Esophagus muscularis mucosa (tissue), 3 donors: ENCODE results near the gene PAX5.

Experiments
- CTCF ChIP-seq, 3 experiments: fragments of 200-600 bp in 2 of 3; fragments of 450-650 bp in 1 of 3; sonication (generic) in 2 of 3; IDR thresholded peaks; one replicate each; pipeline ENCODE4 v1.5.1; 2017 to 2019; ENCODE audit warnings: antibody characterized with exemption in 3 of 3, mild to moderate bottlenecking in 2 of 3, moderate library complexity in 1 of 3
- POLR2A ChIP-seq: fragments of 450-650 bp; IDR thresholded peaks from one replicate; pipeline ENCODE4 v1.6.1; 2017; ENCODE audit warnings: antibody characterized with exemption, moderate library complexity, mild to moderate bottlenecking, low read depth
- POLR2AphosphoS5 ChIP-seq, 2 donors: sonication (generic); formaldehyde crosslinking; IDR thresholded peaks; one replicate each; pipeline ENCODE4 v1.6.1; 2017; ENCODE audit warnings: antibody characterized with exemption in 2 of 2

- TF ChIP-seq POLR2AphosphoS5 (IDR thresholded peaks at IDR 0.05) = no peak
- no peak for TF ChIP-seq CTCF (IDR thresholded peaks at IDR 0.05)
- TF ChIP-seq POLR2A = no peak
These were observed 46.7 kb downstream of the PAX5 start for GRCh38 chr9:36987409-36987808.
